HG03442 (cell line): ENCODE data around the gene RAB40A.
"Not testable (repeated sequence)": the region's sequence is repeated elsewhere in the genome, so short reads cannot be mapped to it uniquely, and the experiment has no call there.

Experiments used
- ATAC-seq: cut with Tn5 transposase; IDR thresholded peaks from one replicate; pipeline ENCODE4 v1.9.1; 2021; ENCODE audit warnings: mild to moderate bottlenecking, moderate library complexity; ENCODE audit not compliant: unreplicated experiment

The RAB40A gene

DNA sequence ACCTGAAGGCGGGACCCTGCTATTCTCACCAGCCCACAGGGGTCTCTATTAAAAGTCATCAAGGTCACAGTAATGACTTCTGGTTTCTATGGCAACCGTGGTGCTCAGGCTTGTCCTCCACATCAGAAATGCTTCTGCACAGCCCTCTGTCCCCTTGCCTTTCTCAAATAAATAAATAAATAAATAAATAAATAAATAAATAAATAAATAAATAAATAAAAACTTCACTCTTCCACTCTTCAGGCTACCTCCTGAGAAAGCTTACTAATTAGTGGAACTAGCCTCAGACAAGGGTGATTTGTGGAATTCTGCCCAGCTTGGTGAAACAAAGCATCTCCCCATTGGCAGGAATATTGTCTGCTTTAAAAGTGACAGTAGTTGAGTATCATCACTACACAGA, 5.5 kb upstream of the RAB40A start:
- no peak for ATAC-seq

DNA sequence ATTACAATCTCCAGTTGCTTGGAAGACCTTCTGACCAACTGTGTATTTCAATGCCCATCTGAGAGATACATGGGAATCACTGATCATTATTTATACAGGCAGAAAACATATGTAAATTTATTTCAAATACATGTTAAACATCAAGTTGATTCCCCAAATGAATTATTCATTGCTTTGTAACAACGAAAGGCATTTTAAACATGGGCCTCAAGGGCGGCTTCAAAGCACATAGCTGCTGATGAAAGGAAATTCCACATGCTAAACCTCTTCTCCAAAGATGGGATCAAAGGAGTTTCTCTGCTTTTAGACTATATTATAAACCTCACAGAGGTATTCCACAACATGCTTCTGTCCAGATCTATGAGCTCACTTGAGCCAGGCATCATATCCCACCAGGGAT, 4.3 kb upstream of the RAB40A start:
- ATAC-seq = no peak

DNA sequence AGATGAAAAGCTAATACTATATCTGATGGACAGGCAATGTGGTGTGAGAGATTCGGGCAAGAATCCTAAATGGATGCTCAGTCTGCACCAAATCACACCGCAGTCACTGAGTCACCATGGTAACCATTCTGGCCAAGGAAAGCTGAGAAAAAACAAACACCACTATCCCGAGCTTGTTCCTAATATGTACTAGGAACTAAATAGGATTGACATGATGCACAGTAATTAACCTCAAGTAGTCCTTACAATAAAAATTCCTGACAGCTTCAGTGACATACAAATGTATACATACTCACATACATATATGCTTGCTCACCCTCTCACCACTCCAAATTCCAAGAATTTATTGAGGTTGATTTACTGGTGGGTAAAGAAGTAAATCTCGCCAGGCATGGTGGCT, 1.1 kb upstream of the RAB40A start:
- no peak for ATAC-seq

DNA sequence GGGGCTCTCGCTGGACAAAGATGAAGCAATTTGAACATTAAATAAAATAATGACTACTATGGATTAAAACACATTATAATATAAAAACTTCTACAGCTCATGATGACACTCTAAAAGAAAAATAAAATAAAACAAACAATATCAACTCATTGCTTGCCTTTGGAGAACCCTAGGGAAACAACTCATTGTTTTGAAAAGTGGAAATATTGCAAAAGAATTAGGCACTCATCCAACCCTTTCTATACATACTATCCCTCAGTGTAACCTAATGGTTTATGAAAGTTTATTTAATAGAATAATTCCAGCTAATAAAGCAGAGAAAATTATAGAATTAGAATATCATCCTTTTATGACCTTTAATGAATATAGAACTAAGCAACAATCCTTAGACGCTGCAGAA, 718 bp downstream of the RAB40A start:
- no peak for ATAC-seq

DNA sequence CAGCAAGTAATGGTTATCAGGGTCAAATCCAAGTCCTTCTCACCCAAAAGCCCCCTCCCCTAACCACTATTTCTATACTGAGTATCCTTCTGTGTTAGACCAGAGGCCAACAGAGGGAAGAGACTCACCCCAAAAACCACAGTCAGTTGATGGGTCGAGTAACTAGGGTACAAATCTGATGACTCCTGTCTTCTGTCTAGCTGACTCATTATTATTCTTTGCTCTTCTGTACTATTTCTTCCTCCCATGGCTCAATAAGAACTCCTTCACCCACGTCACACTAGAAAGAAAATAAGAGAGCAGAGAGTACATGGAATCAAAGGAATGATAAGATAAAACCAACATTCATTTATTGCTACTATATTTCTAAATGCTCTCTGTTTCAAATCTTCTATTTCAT, 2.0 kb downstream of the RAB40A start:
- ATAC-seq = no peak

DNA sequence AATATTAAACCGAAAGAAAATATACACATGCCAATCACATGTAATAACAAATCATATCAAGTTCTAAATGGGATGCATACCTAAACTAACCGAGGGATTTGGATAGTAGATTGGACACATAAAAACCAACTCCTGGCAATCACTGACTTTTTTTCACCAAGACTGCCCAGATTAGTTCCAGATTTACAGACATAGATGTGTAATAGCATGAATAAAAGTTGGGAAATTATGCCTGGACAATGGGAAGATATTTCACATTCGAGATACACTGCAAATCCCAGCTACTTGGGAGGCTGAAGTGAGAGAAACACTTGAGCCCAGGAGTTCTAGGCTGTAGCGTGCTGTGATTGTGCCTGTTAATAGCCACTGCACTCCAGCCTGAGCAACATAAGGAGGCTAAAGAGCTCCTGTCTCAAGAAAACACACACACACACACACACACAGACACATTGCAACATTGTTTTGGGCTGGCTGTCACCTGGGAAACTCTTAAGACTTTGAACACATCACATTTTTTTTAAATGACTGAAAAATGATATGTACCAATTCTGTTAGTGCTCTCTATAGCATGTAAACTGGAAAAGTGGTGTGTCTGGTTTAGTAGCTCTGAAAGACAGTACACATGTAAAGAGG, 5.7 kb downstream of the RAB40A start:
- no peak for ATAC-seq

DNA sequence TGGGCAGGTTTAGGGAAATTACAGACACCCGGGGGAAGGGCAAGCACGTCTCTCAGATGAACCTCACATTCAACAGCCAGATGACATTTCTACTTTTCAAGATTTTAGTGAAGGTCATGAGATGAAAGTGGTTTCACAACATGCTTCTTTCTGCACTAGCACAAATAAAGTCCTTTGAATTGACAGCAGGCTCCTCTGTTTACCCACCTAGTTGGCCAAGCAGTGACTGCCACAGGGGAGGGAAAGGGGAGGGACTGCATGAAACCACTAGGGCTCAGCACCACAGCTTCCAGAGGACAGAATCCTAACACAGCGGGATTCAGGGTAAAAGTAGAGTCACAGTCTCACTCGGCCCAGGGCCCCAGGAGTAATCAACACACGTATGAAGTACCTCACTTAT, 6.2 kb downstream of the RAB40A start:
- ATAC-seq = no peak

DNA sequence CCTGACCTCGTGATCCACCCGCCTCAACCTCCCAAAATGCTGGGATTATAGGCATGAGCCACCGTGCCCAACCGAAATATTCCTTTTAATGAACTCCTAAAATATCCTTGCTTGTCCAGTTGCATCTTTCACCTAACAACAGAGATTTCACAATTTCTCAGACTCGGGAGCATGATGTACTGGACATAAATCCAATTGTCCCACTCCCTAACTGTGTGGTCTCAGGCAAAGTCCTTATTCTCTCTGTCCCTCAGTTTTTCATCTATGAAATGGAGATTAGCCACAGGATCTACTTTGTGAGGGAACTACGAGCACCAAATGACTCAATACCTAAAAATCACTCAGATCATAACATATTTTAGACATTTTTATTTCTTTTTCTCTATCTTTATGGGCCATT, 9.3 kb downstream of the RAB40A start:
- no peak for ATAC-seq

DNA sequence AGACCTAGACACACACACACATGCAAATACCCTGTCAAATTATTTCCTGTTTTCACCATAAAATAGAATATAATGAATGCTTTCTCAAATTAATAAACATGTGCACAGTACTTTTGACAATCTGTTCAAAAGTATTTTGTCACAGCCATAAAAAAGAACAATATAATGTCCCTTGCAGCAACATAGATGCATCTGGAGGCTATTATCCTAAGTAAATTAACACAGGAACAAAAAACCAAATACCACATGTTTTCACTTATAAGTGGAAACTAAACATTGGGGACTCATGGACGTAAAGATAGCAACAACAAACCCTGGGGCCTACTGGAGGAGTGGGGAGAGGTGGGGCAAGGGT, 15.5 kb downstream of the RAB40A start:
- ATAC-seq = no peak

DNA sequence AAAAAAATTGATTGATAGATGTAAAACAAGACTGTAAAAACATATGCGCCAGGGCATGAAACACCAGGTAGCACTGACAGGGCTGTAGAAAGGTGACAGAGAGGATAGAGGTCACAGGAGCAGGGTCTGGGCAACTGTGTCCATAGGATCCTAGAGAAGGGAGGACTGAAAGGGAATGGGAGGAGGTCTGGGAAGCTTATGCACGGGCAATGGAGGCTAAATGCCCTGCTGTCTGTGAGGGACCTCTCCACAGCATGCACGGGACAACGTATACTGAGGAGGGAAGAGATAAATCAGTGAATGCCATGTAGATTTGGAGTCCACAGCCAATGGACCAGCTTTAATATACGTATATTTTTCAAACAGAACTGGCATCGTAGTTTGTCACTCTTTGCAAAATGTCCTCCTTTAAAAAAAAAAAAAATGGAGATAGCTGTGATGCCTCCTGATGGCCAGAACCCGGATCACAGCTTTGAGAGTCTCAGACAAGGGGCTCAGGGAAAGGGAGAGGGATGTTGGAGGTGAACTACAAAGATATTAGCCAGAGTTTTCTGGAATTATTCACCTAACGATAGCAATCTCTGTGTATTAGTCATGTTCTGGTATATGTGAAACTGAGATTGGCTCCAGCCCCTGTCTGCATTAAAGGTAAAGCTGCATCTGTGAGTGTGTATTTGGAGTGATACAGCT, 16.0 kb downstream of the RAB40A start:
- no peak for ATAC-seq

DNA sequence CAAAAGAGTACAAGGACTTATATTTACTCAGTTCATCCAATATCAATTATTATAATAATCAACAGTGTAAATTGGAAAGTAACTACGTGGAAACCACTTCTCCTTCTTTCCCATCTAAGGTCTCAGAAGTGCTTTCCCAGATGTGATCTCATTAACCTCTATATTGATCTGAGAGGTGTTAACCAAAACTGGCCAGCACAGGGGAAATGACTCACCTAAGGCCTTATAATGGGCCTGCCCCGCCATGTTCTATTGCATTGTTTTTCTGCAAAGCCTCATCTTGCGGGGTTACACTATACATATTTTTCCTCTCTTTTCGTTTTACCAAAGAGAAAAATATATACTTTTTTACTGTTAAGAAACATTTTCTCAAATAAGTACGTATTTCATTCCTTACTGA, 20.5 kb downstream of the RAB40A start:
- no peak for ATAC-seq

DNA sequence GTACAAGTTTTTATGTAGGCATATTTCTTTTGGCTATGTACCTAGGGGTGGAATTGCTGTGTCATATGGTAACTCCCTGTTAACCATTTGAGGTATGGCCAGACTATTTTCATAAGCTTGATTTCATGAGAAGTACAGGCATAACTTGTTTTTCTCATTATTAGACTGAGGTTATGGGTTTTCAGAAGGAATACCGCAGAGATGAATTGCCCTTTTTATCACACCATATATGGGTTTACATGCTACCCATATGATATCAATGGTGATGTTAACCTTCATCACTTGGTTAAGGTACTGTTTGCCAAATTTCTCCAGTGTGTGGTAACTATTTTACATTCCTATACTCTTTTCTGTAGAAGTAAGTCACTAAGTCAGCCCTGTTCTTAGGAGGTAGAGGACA, 23.5 kb downstream of the RAB40A start:
- ATAC-seq = no peak

DNA sequence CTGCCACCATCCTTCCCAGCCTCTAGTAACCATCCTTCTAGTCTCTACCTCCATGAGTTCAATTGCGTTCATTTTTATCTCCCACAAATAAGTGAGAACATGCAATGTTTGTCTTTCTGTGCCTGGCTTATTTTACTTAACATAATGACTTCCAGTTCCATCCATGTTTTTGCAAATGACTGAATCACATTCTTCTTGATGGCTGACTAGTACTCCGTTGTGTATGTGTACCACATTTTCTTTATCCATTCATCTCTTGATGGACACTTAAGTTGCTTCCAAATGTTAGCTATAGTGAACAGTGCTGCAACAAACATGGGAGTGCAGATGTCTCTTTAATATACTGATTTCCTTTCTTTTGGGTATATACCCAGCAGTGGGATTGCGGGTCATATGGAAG, 25.7 kb downstream of the RAB40A start:
- not testable (repeated sequence) for ATAC-seq

DNA sequence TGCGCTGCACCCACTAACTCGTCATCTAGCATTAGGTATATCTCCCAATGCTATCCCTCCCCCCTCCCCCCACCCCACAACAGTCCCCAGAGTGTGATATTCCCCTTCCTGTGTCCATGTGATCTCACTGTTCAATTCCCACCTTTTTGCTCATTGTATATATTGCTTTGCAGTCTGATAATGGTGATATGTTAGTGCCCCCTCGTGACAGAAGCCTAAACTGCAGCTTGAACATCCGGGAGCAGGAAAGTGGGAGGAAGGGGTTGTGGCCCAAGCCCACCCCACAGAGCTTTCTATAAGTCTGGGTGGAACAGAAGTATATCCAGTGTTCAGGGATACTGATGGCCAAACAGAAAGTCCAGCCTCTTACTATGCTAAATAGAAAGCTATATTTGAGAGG, 29.6 kb downstream of the RAB40A start:
- not testable (repeated sequence) for ATAC-seq

DNA sequence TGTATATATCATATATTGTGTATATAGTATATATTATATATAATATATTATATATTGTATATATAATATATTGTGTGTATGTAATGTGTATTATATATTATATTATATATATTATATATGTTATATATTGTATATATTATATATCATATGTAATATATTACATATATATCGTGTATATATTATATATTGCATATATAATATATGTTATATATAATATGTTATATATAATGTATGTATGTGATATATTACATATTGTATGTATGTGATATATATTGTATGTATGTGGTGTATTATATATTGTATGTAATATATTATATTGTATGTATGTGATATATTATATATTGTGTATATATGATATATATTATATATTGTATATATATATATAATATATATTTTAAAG, 30.5 kb downstream of the RAB40A start:
- ATAC-seq = no peak

DNA sequence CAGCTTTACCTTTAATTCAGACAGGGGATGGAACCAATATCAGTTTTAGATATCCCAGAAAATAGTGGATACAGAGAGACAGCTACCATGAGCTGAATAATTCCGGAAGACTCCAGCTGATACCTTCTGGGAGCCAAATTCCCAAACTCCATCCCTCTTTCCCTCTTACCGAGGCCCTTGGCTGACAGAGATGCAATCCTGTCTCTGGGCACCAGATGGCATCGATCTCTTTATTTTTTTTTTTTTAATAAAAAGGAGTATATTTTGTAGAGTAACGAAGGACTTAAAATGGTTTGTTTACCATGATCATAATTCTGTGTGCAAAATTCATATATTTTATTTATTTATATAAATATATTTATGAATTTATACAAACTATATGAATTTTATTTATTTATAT, 31.0 kb downstream of the RAB40A start:
- ATAC-seq = no peak

DNA sequence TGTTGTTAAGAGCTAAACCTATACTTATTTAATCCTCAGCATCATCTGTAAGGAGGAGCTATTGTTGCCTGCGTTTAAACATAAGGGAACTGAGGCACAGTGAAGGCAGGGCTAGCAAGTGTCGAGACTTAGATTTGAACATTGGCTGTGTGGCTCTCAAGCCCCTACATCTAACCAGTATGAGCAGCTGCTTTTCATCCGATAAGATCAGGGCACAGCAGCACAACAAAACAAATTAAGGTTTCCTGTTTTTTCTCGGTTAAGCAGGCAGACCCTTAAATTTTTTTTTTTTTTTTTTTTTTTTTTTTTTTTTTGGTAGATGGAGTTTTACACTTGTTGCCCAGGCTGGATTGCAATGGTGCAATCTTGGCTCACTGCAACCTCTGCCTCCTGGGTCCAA, 35.6 kb downstream of the RAB40A start:
- ATAC-seq = no peak

DNA sequence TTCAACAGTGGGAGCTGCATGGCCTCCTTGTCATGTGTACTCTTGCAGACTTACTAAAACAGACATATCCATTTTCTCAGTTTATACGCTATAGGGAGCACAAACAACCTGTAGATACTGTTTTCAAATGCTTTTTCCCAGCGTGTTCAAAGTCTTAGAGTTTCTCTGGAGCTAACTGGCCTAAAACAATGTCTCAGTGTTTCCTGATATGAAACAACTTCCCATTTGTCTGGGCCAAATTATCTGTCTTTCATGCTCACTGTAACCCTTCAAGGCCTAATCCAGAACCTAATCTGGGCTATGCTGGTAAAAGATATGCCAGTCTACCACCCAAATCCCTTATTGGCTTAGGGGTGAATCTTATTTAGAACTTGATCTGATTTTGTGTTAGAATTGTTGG, 38.8 kb downstream of the RAB40A start:
- no peak for ATAC-seq

DNA sequence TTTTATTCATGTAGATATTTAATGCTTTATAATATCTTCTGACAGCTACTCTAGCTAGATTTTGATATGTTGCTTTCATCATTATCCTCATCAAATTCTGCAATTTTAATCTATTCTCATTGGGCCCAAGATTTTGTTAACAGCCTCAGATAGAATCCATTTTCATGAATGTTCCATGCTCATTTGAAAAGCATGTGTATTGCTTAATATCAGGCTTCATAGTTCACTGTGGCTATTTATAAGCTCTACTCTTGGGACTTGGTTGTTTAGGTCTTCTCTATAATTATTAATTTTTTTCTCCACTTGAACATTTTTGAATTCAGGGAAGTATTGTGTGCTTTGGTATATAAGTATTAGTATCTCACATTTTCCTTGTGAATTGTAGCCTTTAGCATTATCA, 41.8 kb downstream of the RAB40A start:
- ATAC-seq = no peak

DNA sequence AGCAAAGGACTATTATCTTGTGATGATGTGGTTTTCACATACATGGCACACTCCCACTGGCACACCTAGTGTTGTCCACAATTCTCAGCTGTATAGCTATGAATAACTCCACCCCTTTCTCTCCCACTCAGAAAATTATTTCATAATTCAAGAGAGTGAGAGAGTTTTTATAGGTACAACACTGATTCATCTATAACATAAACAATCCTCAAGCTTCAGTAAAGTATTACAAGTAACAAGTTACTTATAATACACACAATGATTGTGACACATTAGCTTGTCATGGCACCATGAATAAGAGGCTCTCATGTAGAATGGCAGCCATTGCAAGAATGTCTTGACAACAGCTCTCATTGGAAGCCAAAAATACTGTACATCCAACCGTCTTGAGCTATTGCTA, 43.9 kb downstream of the RAB40A start:
- ATAC-seq = no peak

DNA sequence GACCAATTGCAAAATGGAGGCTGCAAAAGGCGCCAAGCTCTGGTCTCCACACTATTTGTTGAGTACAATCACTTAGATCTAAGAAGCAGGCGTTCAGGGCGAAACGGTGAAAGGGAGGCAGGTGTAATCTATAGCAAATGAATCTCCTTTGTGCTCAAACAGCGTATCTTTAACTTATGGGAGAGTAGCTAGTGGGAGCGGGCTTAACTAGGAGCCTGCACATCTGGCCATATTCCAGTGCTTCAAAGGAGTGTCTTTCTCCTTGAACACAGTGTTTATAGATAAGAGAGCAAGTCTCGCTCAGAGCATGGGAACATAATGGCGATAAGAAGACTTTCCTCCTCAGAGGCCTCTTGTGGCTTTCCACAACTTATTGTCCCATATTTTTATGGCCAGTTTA, 49.3 kb downstream of the RAB40A start:
- not testable (repeated sequence) for ATAC-seq

DNA sequence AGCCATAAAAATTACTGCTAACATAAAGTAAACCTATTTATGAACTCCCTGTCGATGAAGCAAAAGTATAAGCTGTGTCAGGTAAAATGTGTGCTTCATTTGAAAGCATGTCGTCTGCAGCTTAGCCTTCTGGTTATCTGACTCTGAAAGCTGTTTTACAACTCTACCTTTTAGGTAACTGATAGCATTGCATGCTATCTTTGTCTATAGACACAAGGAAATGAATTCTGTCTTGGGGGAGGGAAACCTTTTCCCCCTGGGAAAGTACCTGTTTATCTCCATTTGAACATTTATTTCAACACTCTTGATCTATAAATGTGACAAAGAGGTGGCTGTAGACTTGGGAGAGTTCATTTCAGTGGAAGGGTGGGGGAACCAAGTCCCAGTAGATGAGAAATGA, 51.4 kb downstream of the RAB40A start:
- ATAC-seq = no peak

DNA sequence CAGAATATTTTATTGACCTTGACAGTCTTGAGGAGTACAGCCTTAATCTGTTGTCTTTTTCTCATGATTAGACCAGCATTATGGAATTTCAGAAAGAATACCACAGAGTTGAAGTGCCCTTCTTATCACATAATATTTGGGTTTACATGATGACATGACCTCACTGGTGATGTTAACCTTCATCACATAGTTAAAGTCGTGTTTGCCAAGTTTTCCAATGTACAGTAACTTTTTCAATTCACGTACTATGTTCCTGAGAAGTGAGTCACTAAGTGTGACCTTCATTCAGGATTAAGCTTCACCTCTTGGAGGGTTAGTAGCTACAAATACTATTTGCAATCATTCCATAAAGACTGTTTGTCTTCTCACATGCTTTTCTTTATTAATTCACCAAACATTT, 52.1 kb downstream of the RAB40A start:
- no peak for ATAC-seq
